ENCODE results near the gene TLR5. TPM values are rescaled to one million over a fixed set of nuclear protein-coding genes. Genes with fewer than 3 reads are reported as not detected.

Gene TLR5
- total RNA-seq, 2 experiments from 2014 or later = 0.58 to 1.0 TPM

DNA sequence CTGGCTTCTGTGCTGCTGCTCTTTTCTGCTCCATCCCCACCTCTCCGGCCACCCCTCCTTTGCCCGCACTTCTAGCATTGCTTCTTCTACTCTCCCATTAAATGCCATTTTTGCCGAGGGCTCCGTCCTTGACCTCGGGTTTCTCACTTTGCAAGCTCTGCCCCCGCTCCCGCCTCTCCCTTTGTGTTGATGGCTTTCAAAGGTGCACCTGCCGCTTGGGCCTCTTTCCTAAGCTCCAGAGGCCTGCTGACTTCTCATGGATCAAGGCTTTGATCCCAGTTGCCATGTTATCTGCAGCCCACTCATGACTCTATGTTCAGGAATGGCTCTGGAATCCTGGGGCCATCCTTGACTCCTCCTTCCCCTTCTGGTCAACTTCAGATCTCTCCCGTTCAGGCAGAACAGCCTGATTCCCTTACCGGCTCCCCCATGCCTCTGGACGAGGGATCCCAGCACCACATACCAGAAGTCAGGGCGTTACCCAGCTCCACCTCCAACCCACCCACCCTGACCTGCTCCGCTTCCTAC, 54.3 kb downstream of the TLR5 start:
- DNase-seq = no peak
- H3K27me3 Mint-ChIP-seq = no peaks in the 10 kb centered on the region
- CTCF ChIA-PET = interaction anchor here (1.0 to 1.9 kb wide), 3 partner anchors 12 to 623 kb away, joined by 4 to 7 read pairs (median 5); no protein-coding TSS in a partner anchor
- POLR2A ChIA-PET = no interaction called here
- peaks cover 10% of the 10 kb centered on the region for H3K4me1 Mint-ChIP-seq
- no peak overlapping the region for H3K27ac Mint-ChIP-seq
- H3K36me3 Mint-ChIP-seq (ENCODE audit: low read depth) = no peaks in the 10 kb centered on the region
- no peak overlapping the region for H3K4me3 Mint-ChIP-seq
- H3K9me3 Mint-ChIP-seq = no peaks in the 10 kb centered on the region

- Mint-ChIP-seq H3K4me1 (peaks cover 10% of the 10 kb centered on the region), H3K36me3 (ENCODE audit: low read depth) (no peaks in the 10 kb centered on the region), H3K9me3 (no peaks in the 10 kb centered on the region), H3K27me3 (no peaks in the 10 kb centered on the region), H3K27ac (no peak overlapping the region), H3K4me3 (no peak overlapping the region)
- ChIA-PET POLR2A (no interaction called here), CTCF (interaction anchor here (1.0 kb wide), 1 partner anchor 36 kb away, joined by 3 read pairs; no protein-coding TSS in a partner anchor)
- no peak for DNase-seq
These were observed 55.5 kb downstream of the TLR5 start for GRCh38 chr1:223087291-223088255.

DNA sequence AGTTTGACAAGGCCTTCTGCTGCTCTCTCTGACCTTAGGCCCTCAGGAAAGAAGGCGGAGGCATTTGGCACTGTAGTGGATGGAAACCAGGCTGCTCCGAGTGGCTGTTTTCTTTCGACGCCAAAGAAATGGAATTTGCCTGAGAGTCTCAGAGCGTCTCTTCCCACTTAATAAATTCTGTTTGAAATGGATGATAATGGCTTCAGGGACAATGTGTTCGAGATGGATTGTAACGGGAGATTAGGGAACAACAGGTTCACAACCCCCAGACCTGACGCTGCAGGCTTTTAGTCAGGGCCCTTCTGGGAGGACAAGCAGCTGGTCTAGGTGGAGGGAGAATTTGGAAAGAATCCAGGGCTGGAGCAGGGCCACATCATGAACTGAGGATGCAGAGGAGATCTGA, 58.6 kb downstream of the TLR5 start:
- no peaks in the 10 kb centered on the region for H3K9me3 Mint-ChIP-seq
- peaks cover 14% of the 10 kb centered on the region for H3K4me1 Mint-ChIP-seq
- H3K27ac Mint-ChIP-seq = no peak overlapping the region
- no peak overlapping the region for H3K4me3 Mint-ChIP-seq
- DNase-seq = no peak
- H3K27me3 Mint-ChIP-seq = no peaks in the 10 kb centered on the region
- no peaks in the 10 kb centered on the region for H3K36me3 Mint-ChIP-seq (ENCODE audit: low read depth)
- POLR2A ChIA-PET = no interaction called here
- CTCF ChIA-PET = no interaction called here

DNA sequence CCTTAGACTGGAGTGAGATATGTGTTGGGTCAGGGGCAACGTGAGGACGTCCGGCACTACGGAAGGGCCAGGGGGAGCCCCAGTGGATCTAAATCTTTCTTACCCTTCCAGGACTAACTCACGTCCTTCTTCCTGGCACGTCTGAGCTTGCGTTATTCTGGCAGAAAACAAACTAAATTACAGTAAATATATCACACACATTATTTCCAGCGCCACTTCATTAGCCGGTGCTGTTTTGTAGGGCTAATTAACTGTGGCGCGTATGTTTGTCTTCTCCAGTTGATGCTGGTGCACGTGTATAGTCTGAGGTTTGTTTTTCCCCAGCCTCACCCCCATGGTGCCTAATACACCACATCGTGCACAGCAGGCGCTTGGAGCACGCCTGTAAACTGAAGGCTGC, 59.2 kb downstream of the TLR5 start:
- ChIA-PET POLR2A (no interaction called here), CTCF (no interaction called here)
- H3K36me3 Mint-ChIP-seq (ENCODE audit: low read depth) = no peaks in the 10 kb centered on the region
- H3K9me3 Mint-ChIP-seq = no peaks in the 10 kb centered on the region
- H3K4me1 Mint-ChIP-seq = peaks cover 14% of the 10 kb centered on the region
- H3K4me3 Mint-ChIP-seq = no peak overlapping the region
- H3K27me3 Mint-ChIP-seq = no peaks in the 10 kb centered on the region
- DNase-seq = no peak
- H3K27ac Mint-ChIP-seq = no peak overlapping the region

DNA sequence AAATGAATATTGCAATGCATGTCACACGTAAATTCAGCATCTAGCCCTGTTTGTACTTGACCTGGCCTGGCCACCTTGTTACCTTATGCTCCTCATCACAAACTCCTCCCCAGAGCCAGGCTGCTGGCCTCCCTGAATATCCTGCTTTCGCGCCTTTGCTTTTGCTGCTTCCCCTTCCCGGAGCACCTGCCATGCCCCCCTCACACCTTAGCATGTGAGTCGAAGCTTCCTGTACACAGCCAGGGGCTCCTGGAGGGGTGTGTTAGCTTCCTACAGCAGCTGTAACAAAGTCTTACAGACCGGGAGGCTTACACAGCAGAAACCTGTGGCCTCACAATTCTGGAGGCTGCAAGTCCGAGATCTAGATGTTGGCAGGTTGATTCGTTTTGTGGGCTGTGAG, 60.1 kb downstream of the TLR5 start:
- CTCF ChIA-PET = no interaction called here
- POLR2A ChIA-PET = no interaction called here
- peaks cover 14% of the 10 kb centered on the region for H3K4me1 Mint-ChIP-seq
- H3K36me3 Mint-ChIP-seq (ENCODE audit: low read depth) = no peaks in the 10 kb centered on the region
- no peak overlapping the region for H3K27ac Mint-ChIP-seq
- DNase-seq = no peak
- H3K27me3 Mint-ChIP-seq = no peaks in the 10 kb centered on the region
- H3K4me3 Mint-ChIP-seq = no peak overlapping the region
- no peaks in the 10 kb centered on the region for H3K9me3 Mint-ChIP-seq

DNA sequence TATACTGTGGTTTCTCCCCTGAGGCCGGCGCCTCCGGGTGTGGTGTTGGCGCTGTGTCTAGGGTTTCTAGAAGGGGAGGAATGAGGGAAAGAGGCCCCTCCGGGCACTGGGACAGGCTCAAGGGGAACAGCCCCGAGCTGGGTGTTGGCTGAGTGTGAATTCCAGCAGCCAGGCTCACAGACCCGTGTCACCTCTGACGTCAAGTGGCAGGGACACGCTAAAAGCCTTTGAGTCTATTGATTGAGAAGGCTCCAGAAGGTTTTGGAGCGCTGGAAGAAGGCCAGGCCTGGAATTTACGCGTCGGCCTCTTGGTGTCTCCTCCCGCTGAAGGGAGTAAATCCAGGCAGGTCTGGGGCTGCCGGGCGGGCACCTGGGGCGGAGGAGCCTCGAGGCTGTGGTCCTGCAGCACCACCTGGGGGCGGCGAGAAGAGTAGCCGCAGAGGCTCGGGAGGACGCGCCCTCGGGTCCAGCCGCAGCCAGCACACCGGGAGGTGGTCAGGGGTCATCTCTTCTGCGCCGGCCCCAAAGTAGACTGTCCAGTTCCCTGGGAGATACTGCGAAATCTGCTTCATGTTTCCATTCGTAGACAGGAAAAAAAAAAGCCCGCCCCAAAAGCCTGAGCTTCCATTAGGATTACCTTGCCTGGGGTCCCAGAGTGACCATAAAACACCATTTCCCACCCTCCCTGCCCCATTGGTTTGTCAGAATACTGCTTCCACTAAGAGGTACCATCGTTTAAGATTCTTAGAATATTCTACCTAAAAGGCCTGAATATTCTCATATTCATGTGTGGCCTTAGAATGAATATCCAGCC, 61.7 kb downstream of the TLR5 start:
- Mint-ChIP-seq H3K27me3 (no peaks in the 10 kb centered on the region), H3K9me3 (no peaks in the 10 kb centered on the region), H3K4me1 (peaks cover 4% of the 10 kb centered on the region), H3K27ac (no peak overlapping the region), H3K4me3 (peak overlapping the region; percentile 47), H3K36me3 (ENCODE audit: low read depth) (no peaks in the 10 kb centered on the region)
- CTCF ChIA-PET = interaction anchor here (0.6 to 1.8 kb wide), 7 partner anchors 11 to 1535 kb away, joined by 3 to 5 read pairs (median 3); no protein-coding TSS in a partner anchor
- POLR2A ChIA-PET = no interaction called here
- peak; percentile 74 for DNase-seq

GRCh38 chr1:223079498-223079897, 63.5 kb downstream of the TLR5 start:
- Mint-ChIP-seq H3K27ac (no peak overlapping the region), H3K9me3 (no peaks in the 10 kb centered on the region), H3K36me3 (ENCODE audit: low read depth) (no peaks in the 10 kb centered on the region), H3K4me1 (peaks cover 4% of the 10 kb centered on the region), H3K27me3 (no peaks in the 10 kb centered on the region), H3K4me3 (no peak overlapping the region)
- POLR2A ChIA-PET = no interaction called here
- CTCF ChIA-PET = interaction anchor here (1.8 kb wide), 1 partner anchor 44 kb away, joined by 5 read pairs; no protein-coding TSS in a partner anchor
- no peak for DNase-seq

GRCh38 chr1:223077247-223077833, 65.7 kb downstream of the TLR5 start:
- ChIA-PET POLR2A (no interaction called here), CTCF (no interaction called here)
- H3K4me1 Mint-ChIP-seq = peaks cover 4% of the 10 kb centered on the region
- H3K27ac Mint-ChIP-seq = no peak overlapping the region
- DNase-seq = no peak
- H3K9me3 Mint-ChIP-seq = no peaks in the 10 kb centered on the region
- no peaks in the 10 kb centered on the region for H3K36me3 Mint-ChIP-seq (ENCODE audit: low read depth)
- H3K27me3 Mint-ChIP-seq = no peaks in the 10 kb centered on the region
- H3K4me3 Mint-ChIP-seq = no peak overlapping the region

DNA sequence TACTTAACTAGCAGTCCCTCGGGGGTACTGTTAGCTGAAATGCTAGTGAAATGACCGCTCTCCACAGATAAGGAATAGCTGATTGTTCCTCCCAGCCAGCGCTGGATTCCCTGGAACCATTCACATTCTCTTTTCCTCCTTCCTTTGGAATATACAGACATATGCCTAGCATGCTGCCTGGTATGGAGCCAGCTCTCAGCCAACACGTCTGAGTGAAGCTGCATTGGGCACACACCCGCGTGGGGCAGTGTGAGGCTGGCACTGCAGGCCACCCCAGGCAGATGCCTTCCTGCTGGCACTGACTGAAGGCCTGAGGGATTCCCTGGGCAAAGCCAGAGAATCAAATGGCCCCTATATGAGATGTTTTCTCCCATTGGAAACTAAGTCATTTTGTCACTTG, 66.7 kb downstream of the TLR5 start:
- CTCF ChIA-PET = no interaction called here
- peaks cover 4% of the 10 kb centered on the region for H3K4me1 Mint-ChIP-seq
- H3K27me3 Mint-ChIP-seq = no peaks in the 10 kb centered on the region
- H3K36me3 Mint-ChIP-seq (ENCODE audit: low read depth) = no peaks in the 10 kb centered on the region
- no peak overlapping the region for H3K4me3 Mint-ChIP-seq
- H3K27ac Mint-ChIP-seq = no peak overlapping the region
- no peak for DNase-seq
- H3K9me3 Mint-ChIP-seq = no peaks in the 10 kb centered on the region
- POLR2A ChIA-PET = no interaction called here

DNA sequence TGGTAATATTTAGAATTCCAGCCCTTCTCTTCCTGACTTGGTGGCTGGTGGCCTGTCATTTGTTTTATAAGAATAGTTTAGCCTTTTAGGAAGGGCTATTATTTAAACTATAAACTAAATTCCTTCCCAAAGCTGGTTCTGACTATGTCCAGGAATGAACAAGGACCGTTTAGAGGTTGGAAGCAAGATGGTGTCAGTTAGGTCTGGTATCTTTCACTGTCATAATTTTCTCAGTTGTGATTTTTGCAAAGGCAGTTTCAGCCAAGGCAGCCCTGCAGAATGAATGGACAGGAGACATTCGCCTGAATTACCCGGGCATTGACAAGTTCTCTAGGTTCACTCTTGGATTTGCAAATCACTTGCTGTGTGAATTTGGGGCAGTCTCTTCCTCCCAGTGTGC, 67.2 kb downstream of the TLR5 start:
- no peaks in the 10 kb centered on the region for H3K27me3 Mint-ChIP-seq
- no peaks in the 10 kb centered on the region for H3K36me3 Mint-ChIP-seq (ENCODE audit: low read depth)
- H3K4me1 Mint-ChIP-seq = no peaks in the 10 kb centered on the region
- no peak for DNase-seq
- CTCF ChIA-PET = no interaction called here
- POLR2A ChIA-PET = no interaction called here
- no peak overlapping the region for H3K4me3 Mint-ChIP-seq
- H3K27ac Mint-ChIP-seq = no peak overlapping the region
- H3K9me3 Mint-ChIP-seq = no peaks in the 10 kb centered on the region

DNA sequence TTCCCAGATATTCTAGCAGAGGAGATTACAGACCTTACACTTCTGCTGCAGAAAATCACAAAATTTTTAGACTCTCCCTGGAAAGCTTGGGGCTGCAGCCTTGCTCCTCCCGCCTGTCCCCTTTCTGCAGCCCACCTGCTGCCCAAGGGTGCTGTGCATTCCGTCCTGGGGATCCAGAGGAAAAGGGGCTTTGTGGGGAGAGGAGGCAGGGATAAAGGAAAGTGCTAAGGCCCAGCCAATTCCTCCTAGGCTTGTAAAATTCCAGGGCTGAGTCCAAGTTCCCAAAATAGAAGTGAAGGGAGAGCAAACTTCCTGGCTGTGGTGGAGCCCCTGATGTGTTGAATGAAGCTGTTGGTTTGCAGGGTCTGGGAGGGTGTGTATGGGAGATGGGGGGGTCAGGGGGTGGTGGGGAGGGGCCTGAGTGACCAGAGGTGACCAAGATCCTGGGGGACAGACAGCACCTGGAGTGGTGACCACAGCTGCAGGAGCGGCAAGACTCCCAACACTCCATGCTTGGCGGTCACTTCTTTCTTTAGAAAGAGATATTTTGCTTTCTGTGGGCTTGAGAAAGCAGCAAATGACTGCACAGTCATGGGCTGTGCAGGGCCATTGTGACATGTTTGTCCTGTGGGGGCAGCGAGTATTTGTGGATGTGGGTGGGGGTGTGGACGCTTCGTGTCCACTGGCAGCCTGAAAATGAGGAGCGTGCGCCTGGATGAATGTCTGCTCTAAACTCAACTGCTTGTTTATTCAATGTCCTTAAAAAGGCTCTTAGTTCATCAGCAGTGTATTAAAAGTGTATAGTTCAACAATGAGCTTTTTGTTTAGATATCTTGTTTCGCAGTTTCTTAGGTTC, 68.4 kb downstream of the TLR5 start:
- no peak overlapping the region for H3K4me3 Mint-ChIP-seq
- no peaks in the 10 kb centered on the region for H3K27me3 Mint-ChIP-seq
- ChIA-PET CTCF (no interaction called here), POLR2A (no interaction called here)
- H3K4me1 Mint-ChIP-seq = no peaks in the 10 kb centered on the region
- H3K27ac Mint-ChIP-seq = no peak overlapping the region
- no peak for DNase-seq
- H3K36me3 Mint-ChIP-seq (ENCODE audit: low read depth) = no peaks in the 10 kb centered on the region
- H3K9me3 Mint-ChIP-seq = no peaks in the 10 kb centered on the region

Measured in activated CD4-positive, alpha-beta T cell treated with anti-CD3 and anti-CD28 coated beads, Interleukin-2, amount 10 ng/mL, durations not matched to agents 7 days and 5 days (primary cell).